ENCODE data around the gene LOXHD1.

- TF ChIP-seq CTCF (conservative IDR thresholded peaks at IDR 0.05): no peak
- no peak for TF ChIP-seq EZH2 (IDR thresholded peaks at IDR 0.05; ENCODE audit: low read depth)
Measured at GRCh38 chr18:46478796-46479195, 178.2 kb downstream of the LOXHD1 start.
